GM18519 (cell line): Measurements from ENCODE around the gene ARHGEF16.

Source experiments
- ATAC-seq: cut with Tn5 transposase; IDR thresholded peaks from one replicate; pipeline ENCODE4 v1.9.1; 2021; ENCODE audit warnings: mild to moderate bottlenecking, moderate library complexity; ENCODE audit not compliant: unreplicated experiment, low FRiP score

The ARHGEF16 gene

DNA sequence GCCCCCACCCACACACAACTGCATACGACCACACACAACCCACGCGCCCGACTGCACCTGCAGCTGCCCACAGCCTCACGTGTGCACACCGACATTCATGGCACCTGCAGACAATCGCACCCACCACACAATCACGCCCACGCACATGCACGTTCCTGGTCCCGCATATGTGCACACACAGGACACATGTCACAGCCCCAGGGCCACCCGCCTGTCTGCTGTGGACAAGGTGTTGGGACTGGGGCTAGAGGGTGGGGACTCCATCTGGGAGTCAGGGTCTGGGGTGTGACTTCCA lies 56.4 kb downstream of the ARHGEF16 start:
- no peak for ATAC-seq

DNA sequence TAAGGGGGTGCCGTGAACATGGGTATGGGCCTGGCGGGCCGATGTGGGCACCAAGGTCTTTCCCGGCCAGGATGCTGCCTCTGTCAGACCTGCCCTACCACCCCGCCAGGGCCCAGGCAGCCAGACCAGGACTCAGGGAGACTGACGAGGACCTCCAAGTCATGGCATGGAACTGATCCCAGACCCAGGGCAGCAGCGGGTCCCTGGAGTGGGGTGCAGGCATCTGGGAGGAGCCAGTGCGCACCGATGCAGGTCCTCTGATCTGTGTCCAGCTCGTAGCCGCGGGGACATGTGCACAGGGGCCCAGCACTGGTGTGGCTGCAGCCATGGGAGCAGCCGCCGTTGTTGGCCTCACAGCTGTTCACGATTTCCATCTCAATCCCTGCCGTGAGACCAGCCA lies 56.8 kb downstream of the ARHGEF16 start:
- no peak for ATAC-seq

DNA sequence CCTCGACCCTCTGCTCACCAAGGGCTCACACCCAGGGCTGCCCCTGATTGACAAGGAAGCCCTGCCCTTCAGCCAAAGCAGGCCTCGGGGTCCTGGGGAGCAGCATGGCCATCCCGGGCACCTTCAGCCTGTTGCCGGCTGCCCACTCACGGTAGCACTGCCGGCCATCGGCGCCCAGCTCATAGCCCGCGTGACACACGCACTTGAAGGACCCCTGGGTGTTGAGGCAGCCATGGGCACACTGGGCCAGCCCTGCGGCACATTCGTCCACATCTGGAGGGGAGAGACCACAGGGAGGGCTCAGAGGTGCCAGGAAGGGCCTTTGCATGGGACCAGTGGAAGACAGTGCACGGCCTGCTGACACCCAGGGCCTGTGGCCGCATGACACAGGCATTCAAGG lies 57.4 kb downstream of the ARHGEF16 start:
- no peak for ATAC-seq

DNA sequence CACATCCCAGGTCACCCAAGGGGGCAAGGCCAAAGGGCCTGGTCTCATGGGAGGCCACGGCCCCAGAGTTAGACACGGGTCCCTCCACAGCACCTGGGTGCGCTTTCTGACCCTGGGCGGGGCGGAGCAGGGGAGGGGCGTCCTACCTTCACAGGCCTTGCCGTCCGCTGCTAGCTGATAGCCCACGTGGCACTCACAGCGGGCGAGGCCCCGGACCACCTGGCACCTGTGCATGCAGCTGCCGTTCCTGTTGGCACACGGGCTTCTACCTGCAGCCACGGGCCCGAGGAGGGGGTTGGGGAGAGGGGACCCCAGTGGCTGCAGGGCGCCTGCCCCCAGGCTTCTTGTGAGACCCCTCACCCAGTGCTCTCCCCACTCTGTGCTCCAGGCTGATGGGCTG lies 59.9 kb downstream of the ARHGEF16 start:
- ATAC-seq: no peak

DNA sequence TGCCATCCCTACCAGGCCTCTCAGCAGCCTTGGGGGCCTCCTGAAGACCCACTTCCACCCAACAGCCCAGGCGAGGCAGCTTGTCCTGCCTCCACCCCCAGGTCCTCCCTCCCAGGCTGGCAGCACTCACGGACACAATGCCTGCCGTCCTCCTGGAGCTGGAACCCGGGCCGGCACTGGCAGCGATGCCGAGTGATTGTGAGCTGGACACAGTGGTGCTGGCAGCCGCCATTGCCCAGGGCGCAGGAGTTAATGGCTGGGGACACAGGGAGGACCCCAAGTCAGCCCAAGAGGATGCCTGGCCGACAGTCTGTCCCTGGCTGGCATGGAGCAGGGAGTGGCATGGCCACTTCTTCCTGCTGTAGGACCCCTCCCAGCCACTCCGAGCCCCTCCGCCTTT lies 60.8 kb downstream of the ARHGEF16 start:
- no peak for ATAC-seq

DNA sequence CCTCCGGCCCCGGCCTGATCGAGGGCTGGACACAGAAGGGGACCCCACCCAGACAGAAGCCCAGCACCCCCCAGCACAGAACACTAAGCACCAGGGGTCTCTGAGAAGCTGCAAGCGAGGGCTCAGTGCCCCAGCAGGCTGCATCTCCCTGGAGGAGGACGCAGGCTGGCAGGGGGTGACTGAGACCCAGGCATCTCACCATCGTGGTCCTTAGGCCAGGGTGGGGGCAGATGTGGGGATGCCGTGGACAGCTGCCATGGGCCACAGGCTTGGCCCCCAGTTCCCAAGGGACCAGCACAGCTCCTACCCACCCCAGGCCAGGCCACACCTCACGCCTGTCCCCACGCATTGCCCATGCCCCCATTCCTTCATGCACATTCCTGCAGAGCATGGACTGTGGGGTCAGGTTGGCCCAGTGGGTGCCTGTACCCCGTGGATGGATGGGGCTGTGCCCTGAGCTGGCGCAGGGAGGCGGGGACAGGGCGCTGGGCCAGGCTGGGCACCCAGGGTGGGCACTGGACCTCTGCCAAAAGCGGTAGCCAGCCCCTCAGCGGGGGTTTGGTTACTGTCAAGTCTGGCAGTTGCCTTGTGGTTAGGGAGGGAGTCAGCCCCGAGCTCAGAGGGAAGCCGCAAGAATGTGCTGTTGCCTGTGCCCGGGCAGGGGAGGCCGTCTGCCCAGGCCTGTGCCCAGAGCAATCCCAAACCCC lies 61.5 kb downstream of the ARHGEF16 start:
- no peak for ATAC-seq

DNA sequence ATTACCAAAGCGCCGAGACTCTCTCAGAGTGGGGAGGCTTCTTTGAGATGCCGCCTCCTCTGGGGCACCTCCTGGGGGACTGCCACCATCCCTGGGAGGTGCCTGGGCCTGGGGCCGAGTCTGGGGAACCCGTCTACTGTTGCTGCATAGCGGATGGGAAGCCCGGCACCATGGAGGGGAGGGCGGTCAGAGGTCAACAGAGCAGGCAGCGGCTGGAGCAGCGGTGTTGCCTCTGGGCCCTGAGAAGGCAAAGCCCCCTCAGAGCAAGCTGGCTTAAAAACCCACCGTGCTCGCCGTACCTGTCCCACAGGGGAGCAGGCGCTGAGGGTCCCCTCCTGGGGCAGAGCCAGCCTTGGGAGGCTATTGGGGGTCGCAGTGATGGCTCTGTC lies 62.0 kb downstream of the ARHGEF16 start:
- ATAC-seq: no peak

DNA sequence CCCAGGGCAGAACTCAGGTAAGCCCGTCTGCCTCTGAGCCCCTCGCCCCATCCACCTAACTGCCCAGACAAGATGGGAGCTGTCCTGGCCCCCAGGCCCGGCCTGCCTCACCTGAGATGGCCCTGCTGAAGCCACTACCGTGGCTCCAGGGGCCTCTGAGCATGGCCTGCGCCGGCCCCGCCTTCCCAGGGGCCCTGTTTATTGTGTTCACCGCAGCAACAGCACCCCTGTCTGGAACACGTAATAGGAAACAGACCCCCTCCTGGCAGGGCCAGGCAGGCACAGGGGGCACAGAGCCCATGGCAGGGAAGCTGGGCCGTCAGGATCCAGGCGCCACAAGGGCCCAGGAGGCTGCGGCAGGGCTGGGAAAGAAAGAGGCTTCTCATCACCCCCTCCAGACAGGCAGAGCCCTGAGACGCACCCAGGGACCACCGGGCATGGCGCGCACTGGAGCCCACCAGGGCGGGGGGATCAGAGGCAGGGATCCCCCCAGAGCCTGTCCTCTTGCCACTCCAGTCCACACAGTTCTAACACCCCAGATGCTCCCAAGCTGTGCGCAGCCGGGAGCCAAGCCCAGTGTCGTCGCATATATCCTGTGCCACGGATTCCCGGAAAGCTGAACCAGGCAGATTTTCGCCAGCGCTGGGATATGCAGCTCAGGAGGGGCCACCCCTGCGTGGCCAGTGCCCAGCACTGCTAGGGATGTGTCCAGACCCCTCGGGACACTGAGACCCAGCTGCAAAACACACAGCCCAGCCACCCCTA lies 62.6 kb downstream of the ARHGEF16 start:
- ATAC-seq: no peak

DNA sequence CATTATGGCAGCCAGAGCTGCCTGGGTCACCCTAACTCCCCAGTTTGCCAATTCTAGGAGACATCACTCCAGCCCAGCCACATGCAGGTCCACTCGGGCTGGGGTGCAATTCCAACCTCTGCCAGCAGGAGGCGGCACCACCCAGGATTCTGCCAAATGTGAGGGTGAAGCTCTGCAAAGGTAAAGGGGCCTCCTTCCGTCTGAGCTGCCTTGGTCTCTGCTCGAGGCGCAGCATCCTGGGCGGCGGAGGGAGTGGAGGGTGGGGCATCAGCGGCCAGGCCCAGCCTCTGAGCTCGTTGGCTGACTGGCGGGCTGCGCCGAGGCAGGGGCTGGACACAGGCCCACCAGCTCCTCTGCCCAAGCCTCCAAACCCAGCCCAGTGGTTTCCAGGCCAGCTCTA lies 63.8 kb downstream of the ARHGEF16 start:
- ATAC-seq: no peak

DNA sequence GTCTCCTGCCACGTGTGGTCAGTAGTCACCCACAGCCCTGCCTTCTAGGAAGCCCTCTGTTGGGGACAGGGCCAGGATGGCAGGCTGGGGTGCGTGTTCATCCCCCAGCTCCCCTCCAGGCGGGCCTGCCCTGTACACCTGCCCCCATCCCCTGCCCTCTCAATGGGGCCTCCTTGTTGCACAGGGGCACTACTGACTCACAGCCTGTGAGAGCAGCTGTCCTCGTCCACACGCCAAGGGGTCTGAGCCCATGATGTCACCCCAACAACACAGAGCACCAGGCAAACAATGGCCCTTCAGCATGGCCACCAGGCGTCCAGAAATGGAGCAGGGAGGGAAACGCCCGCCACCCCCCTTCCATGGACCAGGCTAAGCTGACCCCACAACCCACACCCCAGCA lies 64.3 kb downstream of the ARHGEF16 start:
- no peak for ATAC-seq

DNA sequence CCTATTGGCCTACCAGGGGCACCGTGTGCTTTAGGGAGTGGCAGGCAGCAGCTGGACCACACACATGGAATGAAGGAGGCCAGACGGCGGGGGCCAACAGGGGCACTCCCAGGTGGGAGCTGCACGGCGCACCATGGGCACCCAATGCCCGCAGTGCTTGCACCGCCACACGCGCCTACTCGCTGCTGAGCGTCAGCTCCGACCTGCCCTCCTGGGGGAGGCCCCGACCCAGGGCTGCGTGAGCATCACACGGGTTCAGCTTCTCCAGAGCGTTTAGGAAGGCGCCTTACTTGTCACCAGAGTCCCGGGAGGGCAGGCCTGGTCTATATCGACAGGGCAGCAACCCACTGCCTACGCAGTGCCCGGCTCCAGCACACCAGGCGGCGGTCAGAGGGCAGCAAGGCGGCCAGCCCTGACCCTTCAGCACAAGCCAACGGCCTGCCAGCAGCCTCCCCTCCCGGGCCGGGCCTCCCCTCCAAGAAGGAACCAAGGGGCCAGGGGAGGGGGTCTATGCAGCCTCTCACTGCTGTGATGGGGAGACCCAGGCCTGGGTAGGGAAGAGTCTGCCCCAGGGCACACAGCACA lies 64.9 kb downstream of the ARHGEF16 start:
- ATAC-seq: no peak

DNA sequence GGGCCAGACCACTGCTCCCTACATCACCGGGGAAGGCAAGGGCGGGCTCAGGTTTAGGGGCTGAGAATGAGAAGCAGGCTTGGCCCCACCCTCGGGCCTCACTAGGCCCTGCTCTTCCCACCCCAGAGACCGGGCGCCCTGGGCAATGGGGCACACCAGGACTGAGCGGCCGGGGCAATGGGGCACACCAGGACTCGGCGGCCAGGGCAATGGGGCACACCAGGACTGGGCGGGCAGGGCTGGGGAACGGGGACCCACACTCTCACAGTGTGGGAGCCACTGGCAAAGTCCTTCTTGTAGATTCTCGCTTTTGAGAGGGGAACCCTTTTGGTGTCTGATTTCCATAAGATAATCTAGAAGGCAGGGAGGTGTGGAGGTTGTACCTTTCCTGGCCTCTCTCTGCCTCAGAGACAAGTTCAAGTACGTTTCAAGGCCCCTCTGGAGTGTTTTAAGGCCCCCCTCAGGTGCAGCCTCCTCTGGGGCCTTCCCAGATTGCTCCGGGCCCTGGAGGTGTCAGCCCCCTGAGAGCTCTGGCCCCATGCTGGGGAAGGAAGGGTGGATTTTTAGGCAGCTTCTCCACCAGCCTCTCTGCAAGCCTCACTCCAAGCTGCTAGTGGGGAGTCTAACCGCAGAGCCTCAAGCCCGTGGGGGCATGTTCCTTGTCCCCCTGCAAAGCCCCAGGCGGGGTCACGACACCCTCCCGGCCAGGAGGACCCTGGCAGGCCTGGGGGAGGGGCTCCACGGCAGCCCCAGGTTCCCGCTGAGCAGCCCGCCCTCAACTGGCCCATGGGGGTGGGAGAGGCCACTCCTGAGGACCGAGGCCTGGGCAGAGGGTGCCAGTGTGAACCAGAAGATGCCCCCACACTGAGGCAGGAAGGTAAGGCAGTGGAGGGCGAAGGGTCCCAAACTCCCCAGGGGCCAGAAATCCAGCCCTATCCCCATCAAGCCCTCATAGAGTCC lies 66.2 kb downstream of the ARHGEF16 start:
- no peak for ATAC-seq

DNA sequence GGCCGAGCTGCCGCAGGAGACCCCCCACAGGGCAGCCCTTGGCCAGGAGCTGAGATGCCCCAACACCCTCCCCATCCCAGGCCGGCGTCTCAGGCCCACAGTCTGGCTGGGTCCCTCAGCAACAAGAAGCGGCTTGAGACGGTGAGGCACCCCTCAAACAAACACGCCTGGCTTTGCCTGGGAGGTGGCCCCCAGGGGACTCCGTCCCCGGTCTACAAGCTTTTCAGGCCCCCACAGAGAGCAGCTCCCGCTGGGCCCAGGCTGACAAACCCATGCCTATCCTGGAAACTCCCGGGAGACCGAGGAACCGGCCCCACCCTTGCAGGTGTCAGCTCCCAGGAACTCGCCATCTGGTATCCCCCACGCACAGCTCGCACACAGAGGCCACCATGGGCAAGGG lies 67.0 kb downstream of the ARHGEF16 start:
- no peak for ATAC-seq

DNA sequence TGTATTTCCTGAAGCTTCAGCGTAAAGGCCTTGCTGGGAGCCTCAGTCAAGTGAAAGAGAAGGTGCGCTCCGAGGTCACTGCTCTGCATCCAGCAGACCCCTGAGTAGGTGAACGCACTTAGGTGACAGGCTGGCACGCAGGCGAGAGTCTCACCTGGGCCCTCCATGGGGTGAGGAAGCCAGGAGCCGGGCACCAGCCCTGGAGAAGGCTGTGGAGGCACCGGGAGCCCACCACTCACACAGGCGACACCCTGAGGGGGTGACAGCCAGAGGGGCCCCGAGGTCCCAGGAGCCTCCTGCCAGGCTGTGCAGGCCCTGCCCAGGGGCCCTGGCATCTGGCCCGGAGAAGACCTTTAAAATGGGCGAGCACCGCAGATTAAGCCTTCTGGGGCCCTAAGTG lies 67.6 kb downstream of the ARHGEF16 start:
- ATAC-seq: no peak

DNA sequence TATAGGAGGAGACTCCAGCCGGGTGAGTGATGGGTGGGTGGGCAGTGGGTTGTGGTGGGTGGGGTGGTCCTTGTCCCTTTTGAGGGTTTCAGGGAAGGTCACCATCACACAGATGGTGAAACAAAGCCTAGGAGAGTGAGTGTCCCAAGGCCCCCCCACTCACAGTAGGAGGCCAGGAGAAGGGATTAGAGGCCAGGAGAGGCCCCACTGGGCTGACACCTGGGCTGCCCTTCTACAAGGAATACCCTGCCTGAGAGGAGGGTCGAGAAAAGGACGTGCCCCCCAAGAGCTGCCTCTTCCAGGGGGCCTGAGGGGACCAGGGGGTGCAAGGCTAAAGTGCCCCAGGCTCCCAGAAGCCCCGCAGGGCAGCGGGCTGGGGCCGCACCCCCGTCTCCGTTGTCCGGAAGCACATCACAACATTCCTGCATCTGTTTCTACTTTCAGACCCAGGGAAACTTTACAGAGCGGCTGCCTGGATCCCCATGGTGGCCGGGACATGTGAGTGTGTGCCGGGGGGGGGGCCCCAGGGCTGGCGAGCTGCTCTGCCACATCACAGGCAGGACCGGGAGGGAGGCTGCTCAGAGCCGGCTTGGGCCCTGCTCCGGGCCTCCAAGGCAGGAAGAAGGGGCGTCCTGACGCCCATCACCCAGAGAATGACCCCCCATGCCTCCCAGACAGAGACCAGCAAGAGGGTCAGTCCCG lies 68.2 kb downstream of the ARHGEF16 start:
- no peak for ATAC-seq

DNA sequence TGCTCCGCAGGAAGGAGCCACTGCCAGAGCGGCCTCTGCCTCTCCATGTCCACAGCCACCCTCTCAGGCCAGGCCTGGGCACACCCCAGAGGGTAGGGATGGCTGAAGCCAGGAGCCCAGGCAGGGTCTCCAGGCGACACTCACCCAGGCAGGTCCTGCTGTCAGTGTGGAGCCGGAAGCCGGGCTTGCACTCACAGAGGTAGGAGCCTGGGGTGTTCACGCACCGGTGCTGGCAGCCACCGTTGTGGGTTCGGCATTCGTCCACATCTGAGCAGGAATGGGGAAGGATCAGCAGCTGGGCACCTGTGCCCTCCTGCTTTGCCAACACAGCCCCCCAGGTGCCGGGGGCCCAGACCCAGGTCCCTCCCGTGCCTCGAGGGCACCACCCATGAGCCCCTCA lies 69.5 kb downstream of the ARHGEF16 start:
- no peak for ATAC-seq

DNA sequence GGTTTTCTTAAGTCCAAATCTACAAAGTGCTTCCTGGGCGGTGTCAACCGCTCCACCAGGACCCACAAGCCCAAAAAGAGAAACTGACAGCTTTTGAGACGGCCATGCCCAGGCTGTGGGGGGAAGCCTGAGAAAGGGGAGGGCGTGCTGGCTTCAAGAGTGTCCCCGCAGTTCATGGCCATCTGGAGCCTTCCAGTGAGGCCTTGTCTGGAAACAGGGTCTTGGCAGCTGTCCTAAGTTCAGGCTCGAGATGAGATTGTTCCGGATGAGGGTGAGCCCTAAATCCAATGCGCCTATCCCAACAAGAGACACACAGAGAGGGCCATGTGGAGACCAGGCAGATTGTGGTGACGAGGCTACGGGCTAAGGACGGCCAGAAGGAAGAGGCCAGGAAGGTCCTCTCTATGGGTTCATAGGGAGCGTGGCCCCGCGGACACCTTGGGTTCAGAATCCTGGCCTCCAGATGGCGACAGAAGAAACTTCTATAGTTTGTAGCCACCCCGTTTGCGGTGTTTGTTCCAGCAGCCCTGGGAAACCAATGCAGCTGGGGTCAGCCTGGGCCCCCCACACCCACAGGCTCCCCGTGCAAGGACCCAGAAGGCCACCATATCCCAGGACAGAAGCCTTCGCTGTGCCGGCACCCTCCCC lies 70.2 kb downstream of the ARHGEF16 start:
- no peak for ATAC-seq

DNA sequence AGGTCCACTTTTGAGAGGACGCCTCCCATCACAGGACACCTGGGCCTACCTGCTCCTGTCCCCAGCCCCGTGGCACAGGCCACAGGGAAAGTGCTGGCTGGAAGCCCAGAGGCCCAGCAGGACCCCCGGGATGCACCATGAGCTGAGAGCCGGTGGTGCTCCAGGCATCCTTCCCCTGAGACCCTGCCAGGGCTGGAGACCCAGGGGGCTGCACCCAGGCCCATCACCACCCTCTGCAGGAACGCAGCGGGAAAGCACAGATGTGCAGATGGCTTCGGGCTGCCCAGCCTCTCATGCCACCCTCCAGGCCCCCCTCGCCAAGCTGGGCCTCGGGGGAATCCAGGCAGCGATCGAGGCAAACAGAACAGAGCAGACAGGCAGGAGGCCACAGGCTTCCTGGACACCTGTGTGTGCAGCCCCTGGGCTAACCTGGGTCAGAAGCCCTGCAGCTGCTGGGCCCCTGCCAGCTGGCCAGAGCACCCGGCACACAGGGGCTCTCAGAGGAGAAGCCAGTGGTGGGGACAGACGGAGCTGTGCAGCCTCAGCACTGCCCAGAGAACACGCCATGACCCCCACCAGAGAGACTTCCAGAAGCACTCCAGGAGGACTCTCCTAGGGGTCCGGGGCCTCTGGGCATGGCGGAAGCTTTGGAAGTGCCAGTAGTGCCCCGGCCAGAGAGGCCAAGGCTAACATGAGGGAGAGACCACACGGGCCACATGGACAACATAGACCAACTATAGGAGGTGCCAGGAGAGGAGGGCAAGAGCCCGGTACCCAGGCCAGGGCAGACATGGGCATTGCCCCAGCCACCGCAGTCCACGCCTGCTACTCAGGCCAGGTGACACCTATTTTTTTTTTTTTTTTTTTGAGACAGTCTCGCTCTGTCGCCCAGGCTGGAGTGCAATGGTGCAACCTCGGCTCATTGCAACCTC lies 71.4 kb downstream of the ARHGEF16 start:
- ATAC-seq: no peak

DNA sequence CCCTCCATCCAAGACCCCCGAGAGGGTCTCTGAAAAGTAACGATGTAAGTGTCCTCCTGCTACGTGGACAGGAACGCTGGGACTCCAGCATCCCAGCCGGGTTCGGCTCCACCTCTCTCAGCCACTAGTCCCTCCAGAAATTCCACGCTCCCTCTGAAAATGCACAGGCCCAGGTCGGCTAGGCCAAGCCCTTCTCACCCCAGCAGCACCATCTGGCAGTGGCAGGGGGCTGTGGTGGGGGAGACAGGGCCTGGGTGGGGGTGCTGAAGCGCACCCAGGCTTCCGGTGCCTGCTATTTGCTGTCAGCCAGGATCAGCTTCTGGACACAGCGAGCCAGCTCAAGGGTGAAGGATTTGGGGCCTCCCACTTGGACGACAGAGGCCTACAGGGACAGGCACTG lies 73.3 kb downstream of the ARHGEF16 start:
- no peak for ATAC-seq
